Type B pancreatic cell (in vitro differentiated cells): ENCODE data around the gene GLT1D1. TPM values are rescaled to one million over a fixed set of nuclear protein-coding genes. Genes with fewer than 3 reads are reported as not detected.

ENCODE experiments used
- DNase-seq: peaks from one replicate; pipeline ENCODE4 v3.0.0; 2021; ENCODE audit warnings: mixed read lengths; ENCODE audit not compliant: unreplicated experiment; ENCODE audit errors: extremely low spot score
- H3K27ac Mint-ChIP-seq: 2 replicates; pipeline ENCODE4 v1.8.0; 2021; ENCODE audit warnings: mild to moderate bottlenecking, mixed read lengths
- H3K27me3 Mint-ChIP-seq: 2 replicates; pipeline ENCODE4 v1.8.0; 2021; ENCODE audit warnings: mixed read lengths
- H3K36me3 Mint-ChIP-seq: 2 replicates; pipeline ENCODE4 v1.8.0; 2021; ENCODE audit warnings: mixed read lengths
- H3K4me1 Mint-ChIP-seq: one replicate; pipeline ENCODE4 v1.8.0; 2021; ENCODE audit warnings: mixed read lengths; ENCODE audit not compliant: unreplicated experiment
- H3K4me3 Mint-ChIP-seq: 2 replicates; pipeline ENCODE4 v1.8.0; 2021; ENCODE audit warnings: mild to moderate bottlenecking, mixed read lengths
- H3K9me3 Mint-ChIP-seq: 2 replicates; pipeline ENCODE4 v1.8.0; 2021; ENCODE audit warnings: mixed read lengths
- total RNA-seq: library from RNA; stranded (reverse); gene quantifications from 2 replicates; pipeline ENCODE4 v1.2.1, GENCODE V29; 2021; ENCODE audit warnings: low replicate concordance
- TF ChIP-seq, protein P1 (sequence below): fragments of 200-600 bp; sonication (generic); conservative IDR thresholded peaks from 2 replicates; pipeline ENCODE4 v1.5.0; 2021; ENCODE audit warnings: antibody characterized with exemption, mild to moderate bottlenecking

GLT1D1 gene
- total RNA-seq, 1 donor from 2014 or later: 2.5 TPM

DNA sequence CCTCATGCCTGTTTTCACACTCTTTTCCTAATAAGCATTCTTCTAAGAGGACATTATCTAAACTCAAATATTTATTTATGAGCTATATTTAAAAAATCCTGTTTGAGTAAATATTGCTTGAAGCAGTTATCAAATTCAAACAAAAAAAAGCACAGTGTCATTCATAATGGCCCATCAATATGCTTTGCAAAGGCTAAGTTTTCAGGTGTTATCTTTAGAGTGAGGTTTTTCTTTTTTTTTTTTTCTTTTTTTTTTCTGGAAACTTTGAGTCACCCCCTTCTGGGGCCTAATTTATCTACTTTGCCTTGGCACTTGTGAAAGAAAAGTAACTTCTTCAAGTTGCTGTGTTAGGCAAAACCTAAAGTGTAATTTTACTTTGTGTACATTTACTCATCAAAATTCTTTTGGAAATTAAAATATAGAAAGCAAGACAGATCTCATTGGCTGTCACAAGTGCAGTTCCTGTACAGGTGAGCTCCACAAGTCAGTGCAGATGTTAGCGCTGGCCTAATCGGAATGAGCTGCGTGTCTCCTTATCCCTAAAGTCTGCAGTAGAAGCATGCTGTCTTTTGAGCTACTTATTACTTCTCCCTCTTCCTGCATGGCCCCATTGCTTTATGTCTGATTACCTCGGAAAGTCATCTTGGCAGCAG is 53.3 kb downstream of the GLT1D1 start:
- no peak overlapping the region for H3K27ac Mint-ChIP-seq
- TF ChIP-seq, protein P1, sequence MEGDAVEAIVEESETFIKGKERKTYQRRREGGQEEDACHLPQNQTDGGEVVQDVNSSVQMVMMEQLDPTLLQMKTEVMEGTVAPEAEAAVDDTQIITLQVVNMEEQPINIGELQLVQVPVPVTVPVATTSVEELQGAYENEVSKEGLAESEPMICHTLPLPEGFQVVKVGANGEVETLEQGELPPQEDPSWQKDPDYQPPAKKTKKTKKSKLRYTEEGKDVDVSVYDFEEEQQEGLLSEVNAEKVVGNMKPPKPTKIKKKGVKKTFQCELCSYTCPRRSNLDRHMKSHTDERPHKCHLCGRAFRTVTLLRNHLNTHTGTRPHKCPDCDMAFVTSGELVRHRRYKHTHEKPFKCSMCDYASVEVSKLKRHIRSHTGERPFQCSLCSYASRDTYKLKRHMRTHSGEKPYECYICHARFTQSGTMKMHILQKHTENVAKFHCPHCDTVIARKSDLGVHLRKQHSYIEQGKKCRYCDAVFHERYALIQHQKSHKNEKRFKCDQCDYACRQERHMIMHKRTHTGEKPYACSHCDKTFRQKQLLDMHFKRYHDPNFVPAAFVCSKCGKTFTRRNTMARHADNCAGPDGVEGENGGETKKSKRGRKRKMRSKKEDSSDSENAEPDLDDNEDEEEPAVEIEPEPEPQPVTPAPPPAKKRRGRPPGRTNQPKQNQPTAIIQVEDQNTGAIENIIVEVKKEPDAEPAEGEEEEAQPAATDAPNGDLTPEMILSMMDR: no peak
- H3K36me3 Mint-ChIP-seq: no peaks in the 10 kb centered on the region
- H3K27me3 Mint-ChIP-seq: no peaks in the 10 kb centered on the region
- H3K4me1 Mint-ChIP-seq: no peaks in the 10 kb centered on the region
- no peak overlapping the region for H3K4me3 Mint-ChIP-seq
- no peaks in the 10 kb centered on the region for H3K9me3 Mint-ChIP-seq
- no peak for DNase-seq

DNA sequence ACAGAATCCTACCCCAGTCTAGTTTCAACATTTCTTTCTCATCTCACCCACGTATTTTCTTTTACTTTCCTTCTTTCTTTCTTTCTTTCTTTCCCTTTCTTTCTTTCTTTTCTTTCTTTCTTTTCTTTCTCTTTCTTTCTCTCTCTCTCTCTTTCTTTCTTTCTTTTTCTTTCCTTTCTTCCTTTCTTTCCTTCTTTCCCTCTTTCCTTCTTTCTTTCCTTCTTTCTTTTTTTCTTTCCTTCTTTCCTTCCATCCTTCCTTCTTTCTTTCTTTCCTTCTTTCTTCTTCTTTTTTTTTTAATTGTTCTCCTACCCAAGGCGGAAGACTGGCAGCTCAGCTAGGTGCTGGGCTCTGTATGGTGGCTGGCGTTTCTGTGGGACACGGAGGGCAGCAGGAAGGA is 55.0 kb downstream of the GLT1D1 start:
- H3K9me3 Mint-ChIP-seq: no peaks in the 10 kb centered on the region
- no peak overlapping the region for H3K27ac Mint-ChIP-seq
- H3K4me3 Mint-ChIP-seq: no peak overlapping the region
- H3K27me3 Mint-ChIP-seq: no peaks in the 10 kb centered on the region
- no peak for DNase-seq
- no peaks in the 10 kb centered on the region for H3K36me3 Mint-ChIP-seq
- H3K4me1 Mint-ChIP-seq: no peaks in the 10 kb centered on the region
- TF ChIP-seq, protein P1: no peak

DNA sequence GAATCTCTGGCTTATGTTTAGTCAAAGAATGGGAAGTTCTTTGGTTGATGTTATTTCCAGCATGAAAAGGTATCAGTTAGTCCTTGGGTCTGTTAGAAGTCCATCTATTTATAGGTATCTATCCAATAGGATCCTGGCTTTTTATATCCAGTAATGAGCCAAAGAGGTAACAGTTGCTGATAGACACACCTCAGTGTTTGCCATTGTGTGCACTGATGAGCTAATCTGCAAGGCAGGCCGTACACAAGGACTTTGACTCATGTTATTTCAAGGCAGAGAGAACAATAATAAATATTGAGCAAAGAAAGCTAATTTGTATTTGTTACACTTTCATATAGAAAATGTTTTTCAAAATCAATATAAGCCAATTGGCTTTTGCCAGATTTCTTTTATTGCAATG is 56.4 kb downstream of the GLT1D1 start:
- TF ChIP-seq, protein P1: no peak
- Mint-ChIP-seq H3K27ac (no peak overlapping the region), H3K4me1 (no peaks in the 10 kb centered on the region), H3K4me3 (no peak overlapping the region), H3K9me3 (no peaks in the 10 kb centered on the region), H3K27me3 (no peaks in the 10 kb centered on the region), H3K36me3 (no peaks in the 10 kb centered on the region)
- DNase-seq: no peak

DNA sequence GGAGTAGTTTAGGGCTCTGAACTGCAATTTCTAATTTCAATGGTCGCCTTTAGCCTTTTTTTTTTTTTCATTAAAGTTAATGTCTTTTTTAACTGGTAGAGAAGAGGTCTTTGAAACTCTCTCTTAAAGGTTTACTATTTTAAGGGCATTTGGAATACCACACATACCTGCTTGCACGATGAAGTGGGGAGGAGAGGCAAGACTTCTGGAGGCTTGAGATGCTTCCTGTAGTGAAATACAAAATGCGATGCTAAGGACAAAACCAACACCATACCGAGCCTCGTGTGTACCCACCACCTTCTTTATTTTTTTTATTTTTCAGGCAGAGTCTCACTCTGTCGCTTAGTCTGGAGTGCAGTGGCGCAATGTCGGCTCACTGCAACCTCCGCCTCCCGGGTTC is 57.4 kb downstream of the GLT1D1 start:
- H3K36me3 Mint-ChIP-seq: no peaks in the 10 kb centered on the region
- TF ChIP-seq, protein P1: no peak
- no peak overlapping the region for H3K27ac Mint-ChIP-seq
- H3K4me3 Mint-ChIP-seq: no peak overlapping the region
- no peaks in the 10 kb centered on the region for H3K27me3 Mint-ChIP-seq
- H3K9me3 Mint-ChIP-seq: no peaks in the 10 kb centered on the region
- H3K4me1 Mint-ChIP-seq: no peaks in the 10 kb centered on the region
- no peak for DNase-seq

DNA sequence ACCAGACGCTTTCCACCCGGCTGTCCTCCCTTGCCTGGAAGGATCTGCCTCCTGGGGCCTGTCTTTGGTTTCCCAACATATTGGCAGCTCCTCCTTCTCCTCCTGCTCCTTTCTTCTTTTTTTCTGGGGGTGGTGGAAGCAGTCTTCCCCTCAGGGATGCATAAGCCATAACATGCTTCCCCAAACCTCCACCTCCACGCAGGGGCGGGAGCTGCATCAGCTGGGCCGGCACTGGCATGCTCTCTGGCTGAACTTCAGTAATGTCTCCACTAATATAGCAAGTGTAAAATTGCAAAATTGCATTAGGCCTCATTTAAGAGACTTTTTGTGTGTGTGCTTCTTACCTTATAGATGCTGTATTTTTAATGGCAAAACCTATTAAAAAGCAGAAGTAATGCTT is 58.6 kb downstream of the GLT1D1 start:
- DNase-seq: no peak
- Mint-ChIP-seq H3K4me3 (no peak overlapping the region), H3K4me1 (no peaks in the 10 kb centered on the region), H3K27ac (no peak overlapping the region), H3K27me3 (no peaks in the 10 kb centered on the region), H3K9me3 (no peaks in the 10 kb centered on the region), H3K36me3 (no peaks in the 10 kb centered on the region)
- TF ChIP-seq, protein P1: no peak
